ENCODE measurements around the gene TIMM22.

- TF ChIP-seq, protein P1, sequence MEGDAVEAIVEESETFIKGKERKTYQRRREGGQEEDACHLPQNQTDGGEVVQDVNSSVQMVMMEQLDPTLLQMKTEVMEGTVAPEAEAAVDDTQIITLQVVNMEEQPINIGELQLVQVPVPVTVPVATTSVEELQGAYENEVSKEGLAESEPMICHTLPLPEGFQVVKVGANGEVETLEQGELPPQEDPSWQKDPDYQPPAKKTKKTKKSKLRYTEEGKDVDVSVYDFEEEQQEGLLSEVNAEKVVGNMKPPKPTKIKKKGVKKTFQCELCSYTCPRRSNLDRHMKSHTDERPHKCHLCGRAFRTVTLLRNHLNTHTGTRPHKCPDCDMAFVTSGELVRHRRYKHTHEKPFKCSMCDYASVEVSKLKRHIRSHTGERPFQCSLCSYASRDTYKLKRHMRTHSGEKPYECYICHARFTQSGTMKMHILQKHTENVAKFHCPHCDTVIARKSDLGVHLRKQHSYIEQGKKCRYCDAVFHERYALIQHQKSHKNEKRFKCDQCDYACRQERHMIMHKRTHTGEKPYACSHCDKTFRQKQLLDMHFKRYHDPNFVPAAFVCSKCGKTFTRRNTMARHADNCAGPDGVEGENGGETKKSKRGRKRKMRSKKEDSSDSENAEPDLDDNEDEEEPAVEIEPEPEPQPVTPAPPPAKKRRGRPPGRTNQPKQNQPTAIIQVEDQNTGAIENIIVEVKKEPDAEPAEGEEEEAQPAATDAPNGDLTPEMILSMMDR (IDR thresholded peaks at IDR 0.05; ENCODE audit: low read length), result no peak
- TF ChIP-seq EZH2 (optimal IDR thresholded peaks at IDR 0.05; ENCODE audit: low read depth, low read length), result no peak
Measured at GRCh38 chr17:986322-986929, 10.5 kb upstream of the TIMM22 start.

Measured in MM.1S (cell line).